Glutamatergic neuron (in vitro differentiated cells): ENCODE data around the gene P2RY11. TPM values are rescaled to one million over a fixed set of nuclear protein-coding genes. Genes with fewer than 3 reads are reported as not detected.

Experiments used
- DNase-seq: peaks from one replicate; pipeline ENCODE4 v3.0.0; 2022
- H3K27ac Mint-ChIP-seq: one replicate; pipeline ENCODE4 v1.8.0; 2020; ENCODE audit warnings: mild to moderate bottlenecking, mixed read lengths, inconsistent platforms; ENCODE audit not compliant: unreplicated experiment
- H3K27me3 Mint-ChIP-seq: one replicate; pipeline ENCODE4 v1.8.0; 2020; ENCODE audit warnings: mild to moderate bottlenecking, moderate library complexity, mixed read lengths, inconsistent platforms; ENCODE audit not compliant: unreplicated experiment
- H3K36me3 Mint-ChIP-seq: one replicate; pipeline ENCODE4 v1.8.0; 2020; ENCODE audit warnings: mild to moderate bottlenecking, mixed read lengths, inconsistent platforms; ENCODE audit not compliant: unreplicated experiment
- H3K4me1 Mint-ChIP-seq: one replicate; pipeline ENCODE4 v1.8.0; 2020; ENCODE audit warnings: mild to moderate bottlenecking, low read depth, mixed read lengths, inconsistent platforms; ENCODE audit not compliant: unreplicated experiment
- H3K4me3 Mint-ChIP-seq: one replicate; pipeline ENCODE4 v1.8.0; 2020; ENCODE audit warnings: mild to moderate bottlenecking, mixed read lengths, inconsistent platforms; ENCODE audit not compliant: unreplicated experiment
- H3K9me3 Mint-ChIP-seq: one replicate; pipeline ENCODE4 v1.8.0; 2020; ENCODE audit warnings: mild to moderate bottlenecking, moderate library complexity, mixed read lengths, inconsistent platforms; ENCODE audit not compliant: unreplicated experiment
- CTCF ChIP-seq: fragments of 200-600 bp; sonication (generic); IDR thresholded peaks from one replicate; pipeline ENCODE4 v1.5.0; 2021; ENCODE audit not compliant: partially characterized antibody, unreplicated experiment
- total RNA-seq: library from RNA; stranded (reverse); fragmentation: NEBNext Ultra II Directional; extraction: Animal tissue kit (Norgen Biotek cat#: 25700); gene quantifications from one replicate; pipeline ENCODE4 v1.2.1, GENCODE V29; 2021; ENCODE audit not compliant: unreplicated experiment

P2RY11 gene
- total RNA-seq, 1 donor from 2014 or later: 21.6 TPM

- no peaks in the 10 kb centered on the region for H3K4me1 Mint-ChIP-seq
- H3K4me3 Mint-ChIP-seq: no peak overlapping the region
- H3K36me3 Mint-ChIP-seq: no peaks in the 10 kb centered on the region
- H3K27ac Mint-ChIP-seq: no peak overlapping the region
- H3K9me3 Mint-ChIP-seq: peaks cover 8% of the 10 kb centered on the region
- H3K27me3 Mint-ChIP-seq: peaks cover 9% of the 10 kb centered on the region
- DNase-seq: no peak
- TF ChIP-seq CTCF: no peak
Observed at GRCh38 chr19:10088949-10089554, 22.4 kb upstream of the P2RY11 start.

- Mint-ChIP-seq H3K9me3 (peaks cover 8% of the 10 kb centered on the region), H3K27ac (no peak overlapping the region), H3K4me1 (no peaks in the 10 kb centered on the region), H3K27me3 (peaks cover 9% of the 10 kb centered on the region), H3K4me3 (no peak overlapping the region), H3K36me3 (no peaks in the 10 kb centered on the region)
- no peak for DNase-seq
- TF ChIP-seq CTCF: no peak
Observed at GRCh38 chr19:10089801-10090375, 21.6 kb upstream of the P2RY11 start.

- Mint-ChIP-seq H3K27me3 (peaks cover 7% of the 10 kb centered on the region), H3K36me3 (no peaks in the 10 kb centered on the region), H3K27ac (no peak overlapping the region), H3K9me3 (peaks cover 12% of the 10 kb centered on the region), H3K4me1 (no peaks in the 10 kb centered on the region), H3K4me3 (no peak overlapping the region)
- no peak for TF ChIP-seq CTCF
- DNase-seq: no peak
Observed at GRCh38 chr19:10091370-10091687, 20.2 kb upstream of the P2RY11 start.

GRCh38 chr19:10091895-10092641, 19.4 kb upstream of the P2RY11 start:
- Mint-ChIP-seq H3K27me3 (peaks cover 7% of the 10 kb centered on the region), H3K36me3 (no peaks in the 10 kb centered on the region), H3K27ac (no peak overlapping the region), H3K9me3 (peaks cover 12% of the 10 kb centered on the region), H3K4me1 (no peaks in the 10 kb centered on the region), H3K4me3 (no peak overlapping the region)
- no peak for TF ChIP-seq CTCF
- DNase-seq: no peak
